MM.1S (cell line): Measurements from ENCODE around the gene CRMP1.

ENCODE experiments used
- EZH2 ChIP-seq: fragments of 300-600 bp; sonication (generic); optimal IDR thresholded peaks from 2 replicates; pipeline ENCODE3; 2017; ENCODE audit warnings: low read depth, mild to moderate bottlenecking, antibody characterized with exemption, low read length, mixed read lengths
- EZH2phosphoT487 ChIP-seq: fragments of 300-600 bp; sonication (generic); IDR thresholded peaks from 2 replicates; pipeline ENCODE4 v1.6.1; 2018; ENCODE audit warnings: antibody characterized with exemption, low read length
- TF ChIP-seq, protein P1 (sequence below): fragments of 300-600 bp; sonication (generic); IDR thresholded peaks from 2 replicates; pipeline ENCODE4 v1.5.1; 2016; ENCODE audit warnings: antibody characterized with exemption, low read length, mixed read lengths

DNA sequence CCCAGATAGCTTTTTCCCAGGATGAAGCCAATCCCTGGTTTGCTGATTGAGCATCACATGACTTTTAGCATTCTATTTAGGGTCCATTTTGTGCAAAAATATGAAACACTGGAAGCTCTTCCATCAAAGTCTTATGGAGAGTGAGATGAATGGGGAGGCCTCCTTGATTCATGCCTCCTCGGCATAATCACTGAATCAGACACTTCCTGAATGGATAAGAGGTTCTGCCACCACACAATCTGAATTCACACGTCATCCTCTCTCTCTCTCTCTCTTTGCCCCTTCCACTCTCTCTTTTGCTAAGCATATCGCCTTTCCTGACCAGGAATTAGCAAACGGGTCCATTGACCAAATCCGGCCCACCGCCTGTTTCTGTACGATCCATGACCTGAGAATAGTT is 68.7 kb downstream of the CRMP1 start:
- no peak for TF ChIP-seq EZH2phosphoT487
- TF ChIP-seq, protein P1, sequence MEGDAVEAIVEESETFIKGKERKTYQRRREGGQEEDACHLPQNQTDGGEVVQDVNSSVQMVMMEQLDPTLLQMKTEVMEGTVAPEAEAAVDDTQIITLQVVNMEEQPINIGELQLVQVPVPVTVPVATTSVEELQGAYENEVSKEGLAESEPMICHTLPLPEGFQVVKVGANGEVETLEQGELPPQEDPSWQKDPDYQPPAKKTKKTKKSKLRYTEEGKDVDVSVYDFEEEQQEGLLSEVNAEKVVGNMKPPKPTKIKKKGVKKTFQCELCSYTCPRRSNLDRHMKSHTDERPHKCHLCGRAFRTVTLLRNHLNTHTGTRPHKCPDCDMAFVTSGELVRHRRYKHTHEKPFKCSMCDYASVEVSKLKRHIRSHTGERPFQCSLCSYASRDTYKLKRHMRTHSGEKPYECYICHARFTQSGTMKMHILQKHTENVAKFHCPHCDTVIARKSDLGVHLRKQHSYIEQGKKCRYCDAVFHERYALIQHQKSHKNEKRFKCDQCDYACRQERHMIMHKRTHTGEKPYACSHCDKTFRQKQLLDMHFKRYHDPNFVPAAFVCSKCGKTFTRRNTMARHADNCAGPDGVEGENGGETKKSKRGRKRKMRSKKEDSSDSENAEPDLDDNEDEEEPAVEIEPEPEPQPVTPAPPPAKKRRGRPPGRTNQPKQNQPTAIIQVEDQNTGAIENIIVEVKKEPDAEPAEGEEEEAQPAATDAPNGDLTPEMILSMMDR: no peak
- TF ChIP-seq EZH2: no peak
